ENCODE measurements around the gene MRNIP. TPM values are rescaled to one million over a fixed set of nuclear protein-coding genes. Genes with fewer than 3 reads are reported as not detected.
"Not testable (repeated sequence)": the region's sequence is repeated elsewhere in the genome, so short reads cannot be mapped to it uniquely, and the experiment has no call there.

The MRNIP gene
- total RNA-seq, 1 experiment from 2014 or later = 35.9 TPM

DNA sequence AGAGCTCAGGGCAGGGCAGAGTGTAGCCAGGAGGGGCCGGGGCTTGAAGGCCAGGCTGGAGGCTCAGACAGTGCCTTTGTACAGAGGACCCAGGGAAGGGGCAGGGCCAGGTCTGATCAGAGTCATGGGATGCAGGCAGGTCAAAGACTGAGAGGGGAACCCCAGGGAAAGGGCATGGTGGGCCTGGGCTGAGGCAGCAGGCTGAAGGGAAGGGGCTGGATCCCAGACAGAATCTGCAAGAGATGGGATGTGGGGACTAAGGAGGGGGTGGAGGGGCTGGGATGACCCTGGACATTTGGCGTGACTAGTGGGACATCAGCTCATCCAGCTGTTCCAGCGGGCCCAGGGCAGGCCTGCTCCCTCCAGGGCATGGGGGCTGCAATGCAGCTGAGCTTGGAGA lies 15.5 kb upstream of the MRNIP start:
- DNase-seq (ENCODE audit: low read depth) = no peak
- in situ Hi-C loops (cut with HindIII; ENCODE audit: low pct_unique_long_range_greater_than_20kb, low sequenced_read_pairs) = no loop called here

DNA sequence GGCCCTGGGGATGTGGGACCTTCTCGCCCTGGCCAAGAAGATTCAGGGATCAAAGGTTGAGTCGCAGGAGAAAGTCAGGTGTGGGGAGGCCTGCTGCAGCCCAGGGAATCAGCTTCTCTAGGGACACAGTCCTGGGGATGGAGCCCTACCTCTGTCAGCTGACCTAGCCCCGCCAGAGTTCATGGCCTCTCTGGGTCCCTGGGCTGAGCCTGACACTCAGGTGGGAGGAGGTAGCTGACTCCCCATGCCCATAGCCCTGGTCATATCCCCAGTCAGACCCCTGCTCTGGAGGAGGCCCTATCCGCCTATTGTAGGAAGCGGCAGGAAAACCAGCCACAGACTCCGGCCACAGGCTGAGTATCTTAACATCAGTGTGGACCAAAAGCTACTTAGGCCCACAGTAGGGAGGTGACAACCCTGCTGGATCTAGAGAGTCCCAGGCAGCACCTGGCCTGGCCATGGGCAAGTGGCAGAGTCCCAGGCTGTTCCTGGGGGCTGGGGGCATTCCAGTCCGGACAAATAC lies 15.0 kb upstream of the MRNIP start:
- no peak for DNase-seq (ENCODE audit: low read depth)
- in situ Hi-C loops (cut with HindIII; ENCODE audit: low pct_unique_long_range_greater_than_20kb, low sequenced_read_pairs) = no loop called here

DNA sequence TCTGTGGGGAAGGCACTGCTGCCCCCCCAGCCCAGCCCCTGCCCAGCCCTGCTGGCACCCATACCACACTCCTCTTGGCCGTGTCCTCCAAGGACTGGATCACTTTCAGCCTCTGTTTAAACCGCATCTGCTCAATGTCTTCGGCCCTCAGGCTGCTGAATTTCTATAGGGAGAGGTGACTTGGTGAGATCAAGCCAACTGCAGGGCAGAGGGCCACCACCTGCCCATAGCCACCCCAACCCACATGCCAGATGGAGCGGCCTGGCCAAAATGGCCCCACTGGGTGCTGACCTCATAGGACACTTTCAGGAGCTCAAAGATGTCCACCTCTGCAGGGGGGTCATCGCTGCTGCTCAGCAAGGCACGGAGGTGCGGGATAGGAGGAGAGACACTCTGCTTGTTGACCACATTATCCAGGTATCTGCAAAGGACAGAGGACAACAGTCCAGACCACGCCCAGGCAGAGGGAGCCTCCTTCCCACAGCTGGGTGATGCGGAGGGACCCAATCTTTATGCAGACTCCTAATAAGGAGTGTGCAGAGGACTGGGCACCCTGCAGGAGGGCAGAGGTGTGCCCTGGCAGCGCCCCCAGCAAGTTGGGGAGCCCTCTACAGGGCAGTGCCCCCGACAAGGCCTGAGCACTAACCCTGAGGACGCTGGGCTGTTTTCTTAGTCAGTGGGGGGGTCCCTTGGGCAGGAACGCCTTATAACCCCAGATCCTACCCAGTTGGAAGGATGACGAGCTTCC lies 14.4 kb upstream of the MRNIP start:
- DNase-seq (ENCODE audit: low read depth) = no peak
- in situ Hi-C loops (cut with HindIII; ENCODE audit: low pct_unique_long_range_greater_than_20kb, low sequenced_read_pairs) = no loop called here

DNA sequence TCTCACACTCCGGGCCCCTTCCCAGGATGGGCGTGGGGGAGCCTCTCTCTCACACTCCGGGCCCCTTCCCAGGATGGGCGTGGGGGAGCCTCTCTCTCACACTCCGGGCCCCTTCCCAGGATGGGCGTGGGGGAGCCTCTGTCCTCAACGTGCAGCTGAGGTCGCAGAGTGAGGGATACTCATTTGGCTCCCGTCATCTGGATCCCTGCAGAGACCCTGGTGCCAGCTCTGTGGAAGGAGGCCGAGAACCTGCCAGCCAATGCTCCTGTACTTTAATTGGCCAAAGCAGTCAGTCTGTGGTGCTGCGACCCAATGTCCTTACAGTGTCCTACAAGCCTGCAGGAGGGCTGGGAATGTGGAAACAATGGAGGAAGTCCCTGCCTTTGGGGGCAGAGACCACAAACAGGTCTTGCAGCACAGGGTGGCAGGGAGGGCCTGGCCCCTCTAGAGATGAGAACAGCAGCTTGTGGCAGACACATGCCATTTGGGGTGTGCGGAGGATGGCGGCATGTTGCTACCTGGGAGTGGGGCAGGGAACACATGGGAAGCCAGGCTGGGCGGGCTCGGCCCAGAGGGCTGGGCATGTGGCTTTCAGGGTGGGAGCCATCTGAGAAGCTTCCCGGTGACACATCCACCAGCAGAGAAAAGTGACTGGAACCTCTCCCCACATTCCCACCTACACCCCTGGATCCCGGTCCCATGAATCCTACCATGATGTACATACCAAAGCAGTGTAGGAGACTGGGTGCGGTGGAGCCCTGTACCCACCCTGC lies 13.6 kb upstream of the MRNIP start:
- in situ Hi-C loops (cut with HindIII; ENCODE audit: low pct_unique_long_range_greater_than_20kb, low sequenced_read_pairs) = no loop called here
- DNase-seq (ENCODE audit: low read depth) = no peak

DNA sequence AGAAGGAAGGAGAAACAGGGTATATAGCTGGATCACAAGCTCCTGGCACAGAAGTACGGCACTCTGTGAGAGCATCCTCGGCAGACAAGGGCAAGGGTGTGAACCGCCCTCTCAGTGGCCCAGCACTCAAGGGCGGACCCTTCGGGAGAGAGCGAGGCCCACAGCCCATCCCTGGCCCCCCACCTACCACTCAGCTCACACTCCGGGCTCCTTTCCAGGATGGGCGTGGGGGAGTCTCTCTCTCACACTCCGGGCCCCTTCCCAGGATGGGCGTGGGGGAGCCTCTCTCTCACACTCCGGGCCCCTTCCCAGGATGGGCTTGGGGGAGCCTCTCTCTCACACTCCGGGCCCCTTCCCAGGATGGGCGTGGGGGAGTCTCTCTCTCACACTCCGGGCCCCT lies 12.9 kb upstream of the MRNIP start:
- in situ Hi-C loops (cut with HindIII; ENCODE audit: low pct_unique_long_range_greater_than_20kb, low sequenced_read_pairs); DNase-seq (ENCODE audit: low read depth): not testable (repeated sequence)

DNA sequence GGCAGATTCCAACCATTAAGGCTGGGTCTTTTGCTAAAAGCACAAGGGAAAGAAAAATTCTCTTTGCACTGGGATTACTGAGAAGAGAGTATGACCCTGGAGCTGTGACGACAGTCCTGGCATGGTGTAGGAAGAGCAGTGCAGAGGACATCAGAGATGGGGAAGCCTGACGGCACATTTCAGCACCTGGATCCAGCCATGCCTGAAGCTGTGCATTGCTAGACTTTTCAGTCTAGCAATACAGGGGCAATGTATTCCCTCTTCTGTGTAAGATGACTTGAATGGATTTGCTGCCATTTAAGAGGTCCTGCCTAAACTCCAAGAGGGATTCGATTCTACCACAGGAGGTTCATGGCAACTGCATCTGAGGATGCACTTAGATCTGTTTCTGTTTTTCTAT lies 12.3 kb upstream of the MRNIP start:
- in situ Hi-C loops (cut with HindIII; ENCODE audit: low pct_unique_long_range_greater_than_20kb, low sequenced_read_pairs) = no loop called here

DNA sequence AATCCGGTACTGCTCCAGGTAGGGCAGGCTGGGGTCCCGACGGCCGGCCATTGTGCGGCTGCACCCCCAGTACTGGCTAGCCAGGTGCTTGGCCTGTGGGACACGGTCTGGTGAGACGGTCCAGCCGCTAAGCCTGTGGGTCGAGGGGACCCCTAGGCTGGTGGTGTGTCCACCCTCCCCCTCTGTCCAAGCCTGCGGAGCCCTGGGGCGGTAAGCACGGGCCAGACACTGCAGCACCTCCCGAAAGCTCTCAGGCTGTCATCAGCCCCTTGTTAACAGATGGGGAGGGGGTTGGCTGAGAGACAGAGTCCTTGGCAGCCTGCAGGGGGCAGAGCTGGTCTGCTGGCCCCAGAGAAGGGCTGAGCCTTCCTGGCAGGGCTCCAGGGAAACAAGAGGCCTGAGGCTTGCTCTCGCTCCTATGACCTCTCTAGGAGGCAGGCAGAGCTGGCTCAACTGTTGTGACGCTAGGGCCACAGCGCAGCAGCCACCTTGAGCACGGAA lies 11.8 kb upstream of the MRNIP start:
- DNase-seq (ENCODE audit: low read depth) = no peak

More for the DNA sequence above, 12.3 kb upstream of the MRNIP start:
- DNase-seq (ENCODE audit: low read depth) = no peak

DNA sequence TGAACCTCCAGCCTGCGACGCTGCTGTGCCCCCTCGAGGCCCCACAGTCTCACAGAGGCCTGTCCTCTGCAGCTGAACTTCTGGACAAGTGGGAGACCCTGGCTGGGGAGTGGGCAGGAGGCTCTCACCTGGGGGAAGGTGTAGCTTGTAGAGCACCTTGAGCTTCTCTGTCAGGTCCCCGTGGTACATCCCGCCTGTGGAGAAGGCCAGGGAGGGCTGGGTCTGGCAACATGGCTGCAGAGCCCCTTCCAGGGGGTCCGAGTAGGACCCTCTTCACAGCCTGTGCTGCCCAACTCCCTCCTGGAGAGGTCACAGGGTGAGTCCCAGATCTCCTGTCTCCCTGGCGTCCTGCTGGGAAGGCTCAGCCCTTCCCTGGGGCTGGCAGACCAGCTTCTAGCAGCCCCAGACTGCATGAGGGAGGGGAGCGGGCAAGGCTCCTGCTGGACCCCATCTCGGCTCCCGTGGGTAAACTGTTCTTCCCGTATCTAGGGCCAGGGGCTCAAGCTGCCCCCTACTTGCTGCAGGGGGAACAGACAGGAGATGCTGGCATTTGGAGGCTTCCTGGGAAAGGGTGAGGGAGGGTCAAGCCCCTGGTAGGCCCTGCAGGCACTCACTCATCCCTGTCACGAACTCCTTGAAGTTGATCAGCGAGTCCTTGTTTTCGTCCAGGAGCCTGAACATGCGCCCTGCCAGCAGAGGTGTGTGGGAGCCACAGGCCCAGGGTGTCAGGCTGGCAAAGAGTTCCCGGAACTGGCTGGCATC lies 11.2 kb upstream of the MRNIP start:
- in situ Hi-C loops (cut with HindIII; ENCODE audit: low pct_unique_long_range_greater_than_20kb, low sequenced_read_pairs) = no loop called here
- DNase-seq (ENCODE audit: low read depth) = no peak

More for the DNA sequence above, 11.8 kb upstream of the MRNIP start:
- in situ Hi-C loops (cut with HindIII; ENCODE audit: low pct_unique_long_range_greater_than_20kb, low sequenced_read_pairs) = no loop called here

DNA sequence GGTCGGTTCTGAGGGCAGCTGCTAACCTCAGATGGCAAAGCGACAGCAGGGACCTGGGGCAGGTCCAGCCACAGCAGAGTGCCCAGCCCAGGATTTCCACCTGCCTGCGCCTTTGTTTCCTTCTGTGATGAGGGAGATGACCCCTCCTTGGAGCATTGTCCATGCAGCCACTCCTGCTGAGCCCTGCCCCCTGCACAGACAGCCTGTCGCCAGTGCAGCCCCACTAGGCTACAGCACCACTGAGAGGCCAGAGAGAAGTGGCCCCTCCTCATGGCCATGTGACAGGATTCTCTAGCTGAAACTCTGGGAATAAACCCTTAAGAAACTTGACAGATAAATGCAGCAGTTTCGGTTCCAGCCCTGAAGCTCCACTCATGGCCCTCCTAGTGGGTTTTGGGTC lies 10.5 kb upstream of the MRNIP start:
- in situ Hi-C loops (cut with HindIII; ENCODE audit: low pct_unique_long_range_greater_than_20kb, low sequenced_read_pairs) = no loop called here
- no peak for DNase-seq (ENCODE audit: low read depth)

DNA sequence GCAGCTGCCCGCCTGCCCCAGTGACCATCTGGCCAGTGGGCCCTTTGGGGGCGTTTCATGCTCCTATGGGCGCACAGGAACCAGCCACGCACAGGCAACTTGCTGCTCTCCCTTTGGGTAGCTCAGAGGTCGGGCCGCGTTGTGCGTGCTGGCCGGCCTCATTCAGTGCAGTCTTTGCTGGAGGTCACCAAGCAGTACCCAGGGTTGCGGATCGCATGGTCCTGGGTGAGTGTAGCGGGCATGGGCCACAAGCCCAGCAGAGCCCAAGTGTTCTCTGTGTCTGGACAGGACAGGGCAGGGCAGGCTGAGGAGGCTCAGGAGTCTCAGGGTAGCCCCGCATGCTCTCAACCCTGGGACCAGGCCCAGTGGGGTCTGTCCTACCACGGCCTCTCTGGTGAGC lies 9.9 kb upstream of the MRNIP start:
- DNase-seq (ENCODE audit: low read depth) = no peak
- in situ Hi-C loops (cut with HindIII; ENCODE audit: low pct_unique_long_range_greater_than_20kb, low sequenced_read_pairs) = no loop called here

DNA sequence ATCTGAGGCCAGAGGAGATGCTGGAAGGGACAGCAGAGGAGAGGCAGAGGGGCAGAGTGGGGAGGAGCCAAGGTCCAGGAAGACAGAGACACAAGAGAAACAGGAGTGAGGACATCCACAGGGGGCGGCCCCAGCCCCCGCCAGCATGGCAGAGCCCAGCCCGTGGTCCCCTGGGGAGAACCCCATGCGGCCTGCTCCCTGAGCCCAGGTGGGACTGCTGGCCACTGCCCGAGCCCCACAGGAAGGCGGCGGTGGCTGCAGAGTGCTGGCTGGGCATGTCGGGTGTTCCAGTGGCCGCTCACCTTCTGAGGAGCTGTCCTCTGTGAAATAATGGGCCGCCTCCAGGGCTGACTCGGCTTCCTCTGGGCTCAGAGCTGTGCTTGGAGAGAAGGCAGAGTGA lies 8.9 kb upstream of the MRNIP start:
- in situ Hi-C loops (cut with HindIII; ENCODE audit: low pct_unique_long_range_greater_than_20kb, low sequenced_read_pairs) = no loop called here
- DNase-seq (ENCODE audit: low read depth) = no peak

DNA sequence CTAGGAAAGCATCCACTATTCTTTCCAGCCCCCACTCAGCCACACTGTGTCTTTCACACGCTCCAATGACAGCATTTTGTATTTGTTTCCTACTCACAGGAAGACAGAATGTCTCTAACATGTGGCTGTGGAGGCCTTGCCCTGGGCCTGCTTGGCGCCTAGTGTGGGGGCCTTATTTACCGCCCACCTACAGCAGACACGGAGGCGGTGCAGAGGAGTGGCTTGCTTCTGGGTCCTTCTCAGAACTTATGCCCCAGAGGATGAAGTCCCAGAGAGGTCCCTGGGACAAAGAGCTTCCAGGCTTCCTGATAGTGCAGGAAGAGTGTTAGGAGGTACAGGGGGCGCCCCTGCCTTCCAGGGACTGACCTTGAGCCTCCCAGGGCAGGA lies 8.5 kb upstream of the MRNIP start:
- no peak for DNase-seq (ENCODE audit: low read depth)
- in situ Hi-C loops (cut with HindIII; ENCODE audit: low pct_unique_long_range_greater_than_20kb, low sequenced_read_pairs) = no loop called here

DNA sequence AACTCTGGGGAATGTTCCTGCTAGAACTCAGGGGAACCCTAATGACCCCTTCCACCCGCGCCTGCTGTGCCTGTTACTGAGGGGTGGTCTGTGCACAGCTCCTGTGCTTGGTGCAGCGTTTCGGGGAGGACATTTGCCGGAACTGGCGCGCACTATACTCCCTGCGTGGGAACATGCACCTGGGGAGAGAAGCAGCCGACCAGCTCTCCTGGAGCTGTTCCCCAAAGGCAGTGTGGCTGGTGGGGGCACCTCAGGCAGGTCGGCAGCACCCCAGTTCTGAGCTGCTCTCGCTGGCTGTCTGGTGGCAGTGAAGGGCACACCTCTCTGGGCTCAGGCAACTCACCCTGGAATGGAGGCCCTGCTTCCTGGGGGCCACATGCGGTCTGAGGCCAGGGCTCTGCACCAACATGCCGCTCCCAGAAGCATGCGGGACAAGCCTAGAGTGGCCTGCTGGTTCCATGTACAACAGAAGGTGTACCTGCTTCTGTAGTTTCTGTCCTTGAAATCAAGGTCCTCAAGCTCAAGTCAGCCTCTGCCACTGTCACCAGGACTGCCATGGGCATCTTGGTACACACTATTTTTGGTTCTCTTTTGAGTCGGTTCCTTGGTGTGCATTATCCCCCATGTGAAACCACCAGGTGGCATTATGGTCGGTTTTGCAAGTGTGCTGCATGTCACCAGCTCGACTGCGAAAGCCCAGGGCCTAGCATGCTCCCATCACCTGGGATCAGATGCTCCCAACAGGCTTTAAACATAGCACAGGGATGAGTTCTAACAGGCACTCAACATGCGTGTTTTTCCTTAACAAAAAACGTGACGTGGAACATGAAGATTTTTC lies 7.8 kb upstream of the MRNIP start:
- no peak for DNase-seq (ENCODE audit: low read depth)
- in situ Hi-C loops (cut with HindIII; ENCODE audit: low pct_unique_long_range_greater_than_20kb, low sequenced_read_pairs) = no loop called here

DNA sequence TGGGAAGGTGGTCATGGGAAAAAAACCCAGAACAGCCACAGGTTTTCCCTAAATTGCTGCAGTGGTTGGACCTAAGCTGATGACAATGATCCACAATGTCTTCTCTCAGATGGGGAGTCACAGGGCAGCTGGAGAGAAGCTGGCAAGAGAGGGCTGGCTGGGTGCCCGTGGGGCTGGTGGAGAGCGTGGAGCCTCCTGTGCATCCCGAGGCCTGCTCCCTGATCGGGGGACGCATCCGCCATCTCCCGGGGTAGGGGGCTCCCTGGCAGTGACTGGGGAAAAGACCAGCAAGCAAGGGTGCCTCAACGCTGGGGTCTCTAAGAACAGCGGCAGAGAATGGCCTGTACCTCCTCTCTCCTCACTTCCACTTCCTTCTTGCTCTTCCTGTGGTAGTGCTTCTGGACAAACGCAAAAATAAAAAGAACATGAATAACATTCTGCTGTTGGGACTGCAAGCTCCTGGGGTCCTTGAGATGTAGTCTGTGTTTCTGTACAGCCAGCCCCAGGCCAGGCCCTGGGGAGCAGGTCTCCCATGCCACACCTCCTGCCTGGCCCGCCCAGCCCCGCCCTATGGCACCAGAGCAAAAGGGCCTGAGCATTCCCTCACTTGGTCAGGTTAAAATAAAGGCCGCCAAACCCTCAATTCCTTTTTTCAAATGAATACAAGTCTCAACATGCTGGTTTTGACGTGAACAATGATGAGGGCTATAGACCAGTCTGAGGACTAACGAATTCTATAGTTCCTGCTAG lies 7.0 kb upstream of the MRNIP start:
- no peak for DNase-seq (ENCODE audit: low read depth)
- in situ Hi-C loops (cut with HindIII; ENCODE audit: low pct_unique_long_range_greater_than_20kb, low sequenced_read_pairs) = no loop called here

DNA sequence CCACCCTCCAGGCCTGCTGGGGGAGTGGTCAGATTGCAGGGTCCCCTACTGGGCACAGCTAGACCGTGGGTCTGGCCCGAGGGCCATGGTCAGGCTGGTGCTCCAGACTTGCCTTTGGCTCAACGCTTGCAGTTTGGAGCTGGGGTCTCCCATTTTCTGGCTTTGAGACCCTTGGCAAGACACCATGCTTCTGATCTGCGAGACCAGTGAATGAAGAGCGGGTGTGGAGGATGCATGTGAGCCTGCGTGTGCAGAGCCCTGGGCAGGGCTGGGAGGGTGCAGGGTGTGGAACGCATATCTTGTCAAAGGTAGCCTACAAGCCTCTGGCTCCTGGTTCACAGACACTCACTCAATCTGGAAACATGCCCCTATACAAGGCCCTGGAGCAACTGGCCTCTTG lies 6.1 kb upstream of the MRNIP start:
- in situ Hi-C loops (cut with HindIII; ENCODE audit: low pct_unique_long_range_greater_than_20kb, low sequenced_read_pairs) = no loop called here
- no peak for DNase-seq (ENCODE audit: low read depth)

DNA sequence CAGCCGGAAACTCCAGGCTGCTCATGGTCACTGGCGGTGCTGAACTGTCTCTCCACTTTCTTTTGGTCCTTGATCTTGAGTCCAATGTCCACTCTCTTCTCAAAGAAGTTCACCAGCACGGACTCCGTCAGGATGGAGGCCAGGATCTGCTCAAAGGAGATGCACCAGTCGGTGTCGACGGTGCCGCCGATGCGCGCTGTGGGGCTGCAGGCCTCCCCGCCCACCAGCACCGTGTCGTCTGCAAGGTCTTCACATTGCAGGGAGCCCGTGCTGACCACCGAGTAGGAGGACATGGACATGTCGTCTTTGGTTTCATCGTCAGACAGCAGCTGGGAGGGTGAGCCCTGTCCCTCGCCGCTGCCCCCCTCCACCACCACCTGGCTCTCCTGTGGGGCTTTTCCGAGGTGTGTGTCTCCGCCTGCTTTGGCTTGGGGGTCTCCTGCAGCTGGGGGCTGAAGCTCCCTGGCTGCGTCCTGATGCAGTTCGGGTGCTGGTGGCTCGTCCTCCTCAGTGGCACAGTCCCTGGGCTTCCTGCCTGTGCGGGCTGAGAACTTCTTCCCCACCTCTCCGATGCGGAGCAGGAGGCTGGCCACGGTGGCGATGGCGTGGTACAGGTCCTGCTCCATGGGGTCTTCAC lies 5.0 kb upstream of the MRNIP start:
- in situ Hi-C loops (cut with HindIII; ENCODE audit: low pct_unique_long_range_greater_than_20kb, low sequenced_read_pairs) = no loop called here

DNA sequence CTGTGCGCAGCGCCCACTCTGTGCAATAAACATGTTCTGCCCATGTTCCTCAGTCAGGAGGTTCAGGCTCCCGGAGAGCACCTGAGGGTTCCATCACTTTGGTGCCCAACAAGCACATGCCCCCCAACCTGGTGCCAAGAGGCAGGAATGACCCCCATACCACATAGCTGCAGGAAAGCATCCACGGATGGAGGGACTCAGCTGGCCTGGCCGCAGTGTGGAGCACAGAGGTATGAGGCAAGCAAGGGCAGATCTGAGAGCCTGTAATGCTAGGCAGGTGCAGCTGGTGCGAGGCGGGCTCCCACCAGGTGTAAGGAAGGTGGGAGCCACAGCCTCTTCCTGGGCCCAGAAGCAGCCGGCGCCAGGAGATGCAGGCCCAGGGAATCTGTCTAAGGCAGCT lies 4.3 kb upstream of the MRNIP start:
- in situ Hi-C loops (cut with HindIII; ENCODE audit: low pct_unique_long_range_greater_than_20kb, low sequenced_read_pairs) = no loop called here
- DNase-seq (ENCODE audit: low read depth) = no peak

More for the DNA sequence above, 5.0 kb upstream of the MRNIP start:
- DNase-seq (ENCODE audit: low read depth) = no peak
